ENCODE data around the gene LRIG2. TPM values are rescaled to one million over a fixed set of nuclear protein-coding genes. Genes with fewer than 3 reads are reported as not detected.

Gene LRIG2
- total RNA-seq, 1 experiment from 2014 or later: 10.7 TPM

- Mint-ChIP-seq H3K36me3 (ENCODE audit: insufficient read depth, unreplicated experiment) (no peaks in the 10 kb centered on the region), H3K4me3 (ENCODE audit: unreplicated experiment) (no peak overlapping the region), H3K27me3 (ENCODE audit: insufficient read depth, unreplicated experiment) (no peaks in the 10 kb centered on the region), H3K27ac (ENCODE audit: unreplicated experiment) (peak overlapping the region; percentile 68), H3K4me1 (ENCODE audit: low read depth, unreplicated experiment) (peaks cover 21% of the 10 kb centered on the region), H3K9me3 (ENCODE audit: unreplicated experiment) (no peaks in the 10 kb centered on the region)
- CTCF ChIA-PET: no interaction called here
- H3K27me3 ChIP-seq (replicated peaks; ENCODE audit: control insufficient read depth, insufficient read depth, low read length): no peaks in the 10 kb centered on the region
- DNase-seq: no peak
- no peak overlapping the region for H3K4me3 ChIP-seq (ENCODE audit: low read depth, low read length)
- POLR2A ChIA-PET: no interaction called here
- peaks cover 24% of the 10 kb centered on the region for H3K4me1 ChIP-seq
- BruUV-seq (replicated peaks): no TSS peak
- H3K9me3 ChIP-seq: no peaks in the 10 kb centered on the region
- TF ChIP-seq CTCF (IDR thresholded peaks at IDR 0.05; ENCODE audit: insufficient read depth in 1 of 2, low read depth in 1 of 2, low read length in 1 of 2, severe bottlenecking in 1 of 2, unreplicated experiment in 1 of 2): no peak
- intact Hi-C loops (cut with micrococcal nuclease; ENCODE audit: unreplicated experiment): loop anchor here (2.0 to 10.0 kb wide), 2 partner anchors 163 to 537 kb away; no protein-coding TSS in a partner anchor
- H3K36me3 ChIP-seq (ENCODE audit: control insufficient read depth, insufficient read depth, low read length): no peaks in the 10 kb centered on the region
Observed at GRCh38 chr1:113141650-113142473, 68.9 kb downstream of the LRIG2 start.

GRCh38 chr1:113142791-113143190 is 69.8 kb downstream of the LRIG2 start:
- H3K4me3 Mint-ChIP-seq (ENCODE audit: unreplicated experiment): no peak overlapping the region
- ChIA-PET POLR2A (no interaction called here), CTCF (interaction anchor here (0.7 kb wide), 1 partner anchor 254 kb away, joined by 3 read pairs; no protein-coding TSS in a partner anchor)
- H3K27ac Mint-ChIP-seq (ENCODE audit: unreplicated experiment): no peak overlapping the region
- no TSS peak for BruUV-seq (replicated peaks)
- no peaks in the 10 kb centered on the region for H3K36me3 ChIP-seq (ENCODE audit: control insufficient read depth, insufficient read depth, low read length)
- H3K4me1 ChIP-seq: peaks cover 33% of the 10 kb centered on the region
- no peaks in the 10 kb centered on the region for H3K36me3 Mint-ChIP-seq (ENCODE audit: insufficient read depth, unreplicated experiment)
- no peak for TF ChIP-seq CTCF (IDR thresholded peaks at IDR 0.05; ENCODE audit: insufficient read depth in 1 of 2, low read depth in 1 of 2, low read length in 1 of 2, severe bottlenecking in 1 of 2, unreplicated experiment in 1 of 2)
- no peaks in the 10 kb centered on the region for H3K9me3 Mint-ChIP-seq (ENCODE audit: unreplicated experiment)
- no peaks in the 10 kb centered on the region for H3K9me3 ChIP-seq
- H3K4me1 Mint-ChIP-seq (ENCODE audit: low read depth, unreplicated experiment): peaks cover 24% of the 10 kb centered on the region
- no peak overlapping the region for H3K4me3 ChIP-seq (ENCODE audit: low read depth, low read length)
- H3K27me3 ChIP-seq (replicated peaks; ENCODE audit: control insufficient read depth, insufficient read depth, low read length): no peaks in the 10 kb centered on the region
- intact Hi-C loops (cut with micrococcal nuclease; ENCODE audit: unreplicated experiment): loop anchor here (10.0 kb wide), 1 partner anchor 162 kb away; no protein-coding TSS in a partner anchor
- DNase-seq: no peak
- no peaks in the 10 kb centered on the region for H3K27me3 Mint-ChIP-seq (ENCODE audit: insufficient read depth, unreplicated experiment)

GRCh38 chr1:113146242-113147072 is 73.5 kb downstream of the LRIG2 start:
- H3K36me3 Mint-ChIP-seq (ENCODE audit: insufficient read depth, unreplicated experiment): no peaks in the 10 kb centered on the region
- no peaks in the 10 kb centered on the region for H3K9me3 ChIP-seq
- H3K4me1 ChIP-seq: peaks cover 27% of the 10 kb centered on the region
- no peak overlapping the region for H3K4me3 ChIP-seq (ENCODE audit: low read depth, low read length)
- TF ChIP-seq CTCF (IDR thresholded peaks at IDR 0.05; ENCODE audit: insufficient read depth in 1 of 2, low read depth in 1 of 2, low read length in 1 of 2, severe bottlenecking in 1 of 2, unreplicated experiment in 1 of 2): no peak
- peaks cover 24% of the 10 kb centered on the region for H3K4me1 Mint-ChIP-seq (ENCODE audit: low read depth, unreplicated experiment)
- H3K36me3 ChIP-seq (ENCODE audit: control insufficient read depth, insufficient read depth, low read length): no peaks in the 10 kb centered on the region
- no peaks in the 10 kb centered on the region for H3K27me3 ChIP-seq (replicated peaks; ENCODE audit: control insufficient read depth, insufficient read depth, low read length)
- POLR2A ChIA-PET: no interaction called here
- H3K9me3 Mint-ChIP-seq (ENCODE audit: unreplicated experiment): no peaks in the 10 kb centered on the region
- H3K27me3 Mint-ChIP-seq (ENCODE audit: insufficient read depth, unreplicated experiment): no peaks in the 10 kb centered on the region
- intact Hi-C loops (cut with micrococcal nuclease; ENCODE audit: unreplicated experiment): loop anchor here (5.0 to 10.0 kb wide), 2 partner anchors 71 to 158 kb away; no protein-coding TSS in a partner anchor
- no peak overlapping the region for H3K4me3 Mint-ChIP-seq (ENCODE audit: unreplicated experiment)
- BruUV-seq (replicated peaks): no TSS peak
- H3K27ac Mint-ChIP-seq (ENCODE audit: unreplicated experiment): peak overlapping the region; percentile 33
- CTCF ChIA-PET: interaction anchor here (1.2 kb wide), 1 partner anchor 306 kb away, joined by 3 read pairs; no protein-coding TSS in a partner anchor
- DNase-seq: peak; percentile 5 to 52
